SK-N-SH (cell line): Measurements from ENCODE around the gene CDS1.

ENCODE experiments used
- ELF1 ChIP-seq: IDR thresholded peaks from 2 replicates; pipeline ENCODE4 v1.4.0; 2012
- FOXM1 ChIP-seq: IDR thresholded peaks from 2 replicates; pipeline ENCODE4 v1.4.0; 2012; ENCODE audit warnings: low read depth, mild to moderate bottlenecking
- NRF1 ChIP-seq: IDR thresholded peaks from 2 replicates; pipeline ENCODE4 v1.6.1; 2012; ENCODE audit warnings: low read depth, mild to moderate bottlenecking, low read length
- POLR2AphosphoS5 ChIP-seq: IDR thresholded peaks from 2 replicates; pipeline ENCODE4 v1.6.1; 2012; ENCODE audit warnings: low read depth, low read length
- SMC3 ChIP-seq: IDR thresholded peaks from 2 replicates; pipeline ENCODE4 v1.6.1; 2012; ENCODE audit warnings: low read depth, low read length, improper control_type of control experiment
- TAF1 ChIP-seq: IDR thresholded peaks from 2 replicates; pipeline ENCODE4 v1.6.1; 2012; ENCODE audit warnings: low read depth, mild to moderate bottlenecking, low read length, moderate library complexity, borderline replicate concordance
- TF ChIP-seq, protein P1 (sequence below): fragments of 200-600 bp; sonication (generic); IDR thresholded peaks from 2 replicates; pipeline ENCODE4 v1.6.1; 2017; ENCODE audit warnings: antibody characterized with exemption, mild to moderate bottlenecking, moderate library complexity

DNA sequence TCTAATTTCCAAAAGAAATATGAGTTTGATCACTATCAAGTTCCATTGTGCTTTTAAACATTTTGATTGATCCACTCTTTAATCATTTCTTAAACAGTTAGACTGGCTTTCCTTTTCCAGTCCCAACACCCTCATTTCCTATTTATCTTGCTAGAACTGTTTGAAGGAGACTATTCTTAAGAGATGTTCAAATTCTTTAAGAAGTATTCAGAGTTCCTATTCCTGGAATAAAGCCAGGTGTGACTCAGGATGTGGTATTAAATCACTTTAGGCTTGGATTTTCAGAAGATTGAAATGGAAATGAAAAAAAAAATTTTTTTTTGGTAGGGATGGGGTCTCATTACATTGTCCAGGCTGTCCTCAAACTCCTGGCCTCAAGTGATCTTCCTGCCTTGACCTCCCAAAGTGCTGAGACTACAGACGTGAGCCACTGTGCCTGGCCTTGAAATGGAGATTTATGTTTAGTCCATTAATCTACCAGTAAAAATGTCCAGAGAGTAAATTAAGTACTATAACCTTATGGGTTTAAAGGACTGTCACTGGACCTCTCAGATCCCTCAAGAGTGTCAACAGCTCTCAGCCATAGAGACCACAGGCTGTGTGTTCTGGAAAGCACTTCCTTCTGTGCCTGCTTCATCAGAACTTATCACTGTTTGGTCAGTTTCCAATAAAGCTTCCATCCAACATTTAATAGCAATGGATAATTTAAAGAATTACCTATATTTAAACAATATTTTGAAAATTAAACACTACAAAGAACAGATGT, 90.7 kb downstream of the CDS1 start:
- TF ChIP-seq, protein P1, sequence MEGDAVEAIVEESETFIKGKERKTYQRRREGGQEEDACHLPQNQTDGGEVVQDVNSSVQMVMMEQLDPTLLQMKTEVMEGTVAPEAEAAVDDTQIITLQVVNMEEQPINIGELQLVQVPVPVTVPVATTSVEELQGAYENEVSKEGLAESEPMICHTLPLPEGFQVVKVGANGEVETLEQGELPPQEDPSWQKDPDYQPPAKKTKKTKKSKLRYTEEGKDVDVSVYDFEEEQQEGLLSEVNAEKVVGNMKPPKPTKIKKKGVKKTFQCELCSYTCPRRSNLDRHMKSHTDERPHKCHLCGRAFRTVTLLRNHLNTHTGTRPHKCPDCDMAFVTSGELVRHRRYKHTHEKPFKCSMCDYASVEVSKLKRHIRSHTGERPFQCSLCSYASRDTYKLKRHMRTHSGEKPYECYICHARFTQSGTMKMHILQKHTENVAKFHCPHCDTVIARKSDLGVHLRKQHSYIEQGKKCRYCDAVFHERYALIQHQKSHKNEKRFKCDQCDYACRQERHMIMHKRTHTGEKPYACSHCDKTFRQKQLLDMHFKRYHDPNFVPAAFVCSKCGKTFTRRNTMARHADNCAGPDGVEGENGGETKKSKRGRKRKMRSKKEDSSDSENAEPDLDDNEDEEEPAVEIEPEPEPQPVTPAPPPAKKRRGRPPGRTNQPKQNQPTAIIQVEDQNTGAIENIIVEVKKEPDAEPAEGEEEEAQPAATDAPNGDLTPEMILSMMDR: no peak
- TF ChIP-seq POLR2AphosphoS5 (no peak), ELF1 (no peak), TAF1 (no peak), SMC3 (no peak), FOXM1 (no peak), NRF1 (no peak)
